NB4 (cell line): ENCODE measurements around the gene MAIP1.

Source experiments
- POLR2A ChIP-seq: IDR thresholded peaks from 2 replicates; pipeline ENCODE4 v1.6.1; 2011; ENCODE audit warnings: mild to moderate bottlenecking; ENCODE audit not compliant: insufficient read length; ENCODE audit errors: extremely low read depth
- TF ChIP-seq, protein P1 (sequence below): IDR thresholded peaks from one replicate; pipeline ENCODE4 v1.5.1; 2012; ENCODE audit warnings: low read depth, low read length

GRCh38 chr2:199972088-199972626, 16.8 kb downstream of the MAIP1 start:
- TF ChIP-seq, protein P1, sequence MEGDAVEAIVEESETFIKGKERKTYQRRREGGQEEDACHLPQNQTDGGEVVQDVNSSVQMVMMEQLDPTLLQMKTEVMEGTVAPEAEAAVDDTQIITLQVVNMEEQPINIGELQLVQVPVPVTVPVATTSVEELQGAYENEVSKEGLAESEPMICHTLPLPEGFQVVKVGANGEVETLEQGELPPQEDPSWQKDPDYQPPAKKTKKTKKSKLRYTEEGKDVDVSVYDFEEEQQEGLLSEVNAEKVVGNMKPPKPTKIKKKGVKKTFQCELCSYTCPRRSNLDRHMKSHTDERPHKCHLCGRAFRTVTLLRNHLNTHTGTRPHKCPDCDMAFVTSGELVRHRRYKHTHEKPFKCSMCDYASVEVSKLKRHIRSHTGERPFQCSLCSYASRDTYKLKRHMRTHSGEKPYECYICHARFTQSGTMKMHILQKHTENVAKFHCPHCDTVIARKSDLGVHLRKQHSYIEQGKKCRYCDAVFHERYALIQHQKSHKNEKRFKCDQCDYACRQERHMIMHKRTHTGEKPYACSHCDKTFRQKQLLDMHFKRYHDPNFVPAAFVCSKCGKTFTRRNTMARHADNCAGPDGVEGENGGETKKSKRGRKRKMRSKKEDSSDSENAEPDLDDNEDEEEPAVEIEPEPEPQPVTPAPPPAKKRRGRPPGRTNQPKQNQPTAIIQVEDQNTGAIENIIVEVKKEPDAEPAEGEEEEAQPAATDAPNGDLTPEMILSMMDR: no peak
- no peak for TF ChIP-seq POLR2A
